ENCODE results near the gene KPNA2.
A peak's percentile ranks its signal among the peaks of the same experiment; 100 is the strongest.
"Not testable (repeated sequence)": the region's sequence is repeated elsewhere in the genome, so short reads cannot be mapped to it uniquely, and the experiment has no call there.

Gene KPNA2

GRCh38 chr17:68057531-68057952, 22.0 kb downstream of the KPNA2 start:
- H3K4me3 Mint-ChIP-seq: no peak overlapping the region
- no peaks in the 10 kb centered on the region for H3K27me3 Mint-ChIP-seq (ENCODE audit: low read depth)
- H3K4me1 Mint-ChIP-seq: peaks cover 27% of the 10 kb centered on the region
- peak in 2 of 3 experiments; percentile 12 to 30 for TF ChIP-seq CTCF (IDR thresholded peaks at IDR 0.05; ENCODE audit: unreplicated experiment in 3 of 3)
- no peak overlapping the region for H3K27ac Mint-ChIP-seq
- no peaks in the 10 kb centered on the region for H3K9me3 Mint-ChIP-seq
- no peaks in the 10 kb centered on the region for H3K36me3 Mint-ChIP-seq (ENCODE audit: low read depth)

DNA sequence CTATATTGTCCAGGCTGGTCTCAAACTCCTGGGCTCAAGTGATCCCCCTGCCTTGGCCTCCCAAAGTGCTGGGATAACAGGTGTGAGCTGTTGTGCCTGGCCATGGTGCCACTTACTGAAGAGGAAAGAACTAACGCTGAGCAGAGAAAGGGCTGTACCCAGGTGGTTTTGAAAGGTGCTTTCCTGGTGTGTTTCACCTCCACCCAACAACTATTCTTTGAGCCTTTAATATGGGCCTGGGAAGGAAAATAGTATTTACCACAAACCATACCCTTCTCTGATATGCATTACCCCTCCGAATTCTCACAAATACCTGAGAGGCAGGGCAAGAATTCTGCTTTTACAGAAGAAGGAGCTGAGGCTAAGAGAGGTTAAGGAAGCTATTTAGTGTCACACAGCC, 24.8 kb downstream of the KPNA2 start:
- no peak overlapping the region for H3K27ac Mint-ChIP-seq
- no peak for TF ChIP-seq CTCF (IDR thresholded peaks at IDR 0.05; ENCODE audit: unreplicated experiment in 3 of 3)
- no peak overlapping the region for H3K4me3 Mint-ChIP-seq
- no peaks in the 10 kb centered on the region for H3K27me3 Mint-ChIP-seq (ENCODE audit: low read depth)
- H3K36me3 Mint-ChIP-seq (ENCODE audit: low read depth): no peaks in the 10 kb centered on the region
- no peaks in the 10 kb centered on the region for H3K9me3 Mint-ChIP-seq
- H3K4me1 Mint-ChIP-seq: peaks cover 5% of the 10 kb centered on the region

DNA sequence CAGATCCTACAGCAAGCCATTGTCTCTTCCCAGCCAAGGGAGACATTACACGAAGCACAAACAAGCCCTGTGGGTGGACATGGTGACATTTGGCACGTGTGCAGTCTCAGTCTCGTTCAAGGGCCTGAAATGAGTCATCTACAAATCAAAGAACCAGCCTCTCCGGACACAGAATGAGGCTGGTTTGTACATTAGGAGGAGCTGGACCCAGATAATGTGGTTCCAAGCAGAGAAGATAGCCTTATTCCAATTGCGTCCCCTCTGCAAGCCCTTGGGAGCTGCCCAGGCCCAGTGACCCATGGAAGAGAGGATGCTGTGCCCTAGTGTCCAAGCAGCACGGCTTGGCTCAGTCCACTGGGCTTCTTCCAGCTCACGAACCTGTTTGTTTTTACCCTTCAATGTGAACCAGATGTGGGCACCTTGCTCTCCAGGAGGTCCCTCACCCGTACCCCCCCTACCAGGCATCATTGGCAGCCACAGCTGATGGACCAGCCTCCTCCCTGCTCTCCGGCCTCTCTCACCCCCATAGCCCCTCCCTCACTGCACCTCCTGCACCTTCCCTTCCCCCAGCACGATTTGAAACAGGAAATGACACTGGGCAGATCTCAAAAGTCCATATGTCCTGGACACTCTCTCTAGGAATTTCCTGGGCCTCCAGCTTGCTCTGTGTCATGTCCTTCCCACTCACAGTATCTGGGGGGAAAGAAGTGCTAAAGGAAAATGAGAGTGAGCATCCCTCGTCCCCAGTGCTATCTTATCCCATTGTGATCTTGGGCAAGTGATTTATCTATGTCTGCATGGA, 26.2 kb downstream of the KPNA2 start:
- no peaks in the 10 kb centered on the region for H3K36me3 Mint-ChIP-seq (ENCODE audit: low read depth)
- TF ChIP-seq CTCF (IDR thresholded peaks at IDR 0.05; ENCODE audit: unreplicated experiment in 3 of 3): no peak
- no peak overlapping the region for H3K27ac Mint-ChIP-seq
- no peaks in the 10 kb centered on the region for H3K4me1 Mint-ChIP-seq
- no peak overlapping the region for H3K4me3 Mint-ChIP-seq
- H3K27me3 Mint-ChIP-seq (ENCODE audit: low read depth): no peaks in the 10 kb centered on the region
- no peaks in the 10 kb centered on the region for H3K9me3 Mint-ChIP-seq

GRCh38 chr17:68065366-68065765, 29.8 kb downstream of the KPNA2 start:
- not testable (repeated sequence) for H3K27me3 Mint-ChIP-seq (ENCODE audit: low read depth); H3K4me3 Mint-ChIP-seq; H3K36me3 Mint-ChIP-seq (ENCODE audit: low read depth); H3K4me1 Mint-ChIP-seq; H3K9me3 Mint-ChIP-seq; H3K27ac Mint-ChIP-seq

- not testable (repeated sequence) for H3K36me3 Mint-ChIP-seq (ENCODE audit: low read depth); H3K27ac Mint-ChIP-seq; H3K27me3 Mint-ChIP-seq (ENCODE audit: low read depth); H3K4me3 Mint-ChIP-seq; H3K9me3 Mint-ChIP-seq; H3K4me1 Mint-ChIP-seq
These were observed 33.0 kb downstream of the KPNA2 start for GRCh38 chr17:68068512-68068911.

GRCh38 chr17:68070582-68071444, 35.3 kb downstream of the KPNA2 start:
- H3K9me3 Mint-ChIP-seq; H3K27me3 Mint-ChIP-seq (ENCODE audit: low read depth); H3K36me3 Mint-ChIP-seq (ENCODE audit: low read depth); H3K4me1 Mint-ChIP-seq; H3K27ac Mint-ChIP-seq; H3K4me3 Mint-ChIP-seq: not testable (repeated sequence)

DNA sequence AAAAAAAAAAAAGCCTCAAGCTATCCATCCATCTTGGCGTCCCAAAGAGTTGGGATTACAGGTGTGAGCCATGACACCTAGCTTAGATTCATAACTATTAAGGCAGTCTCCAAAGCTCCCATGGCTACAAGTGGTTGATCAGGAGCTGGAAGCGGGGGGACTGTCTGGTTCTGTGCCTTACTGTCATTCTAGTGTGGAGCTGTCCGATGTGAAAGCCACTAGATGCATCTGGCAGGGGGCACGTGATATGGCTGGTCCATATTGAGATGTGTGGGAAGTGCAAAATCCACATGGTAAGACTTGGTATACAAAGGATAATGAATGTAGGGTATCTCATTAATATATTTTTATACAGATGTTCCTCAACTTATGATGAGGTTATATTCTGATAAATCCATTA, 38.7 kb downstream of the KPNA2 start:
- Mint-ChIP-seq H3K4me1 (no peaks in the 10 kb centered on the region), H3K27me3 (ENCODE audit: low read depth) (no peaks in the 10 kb centered on the region), H3K4me3 (no peak overlapping the region), H3K36me3 (ENCODE audit: low read depth) (no peaks in the 10 kb centered on the region), H3K9me3 (peaks cover 3% of the 10 kb centered on the region), H3K27ac (no peak overlapping the region)
- no peak for TF ChIP-seq CTCF (IDR thresholded peaks at IDR 0.05; ENCODE audit: unreplicated experiment in 3 of 3)

DNA sequence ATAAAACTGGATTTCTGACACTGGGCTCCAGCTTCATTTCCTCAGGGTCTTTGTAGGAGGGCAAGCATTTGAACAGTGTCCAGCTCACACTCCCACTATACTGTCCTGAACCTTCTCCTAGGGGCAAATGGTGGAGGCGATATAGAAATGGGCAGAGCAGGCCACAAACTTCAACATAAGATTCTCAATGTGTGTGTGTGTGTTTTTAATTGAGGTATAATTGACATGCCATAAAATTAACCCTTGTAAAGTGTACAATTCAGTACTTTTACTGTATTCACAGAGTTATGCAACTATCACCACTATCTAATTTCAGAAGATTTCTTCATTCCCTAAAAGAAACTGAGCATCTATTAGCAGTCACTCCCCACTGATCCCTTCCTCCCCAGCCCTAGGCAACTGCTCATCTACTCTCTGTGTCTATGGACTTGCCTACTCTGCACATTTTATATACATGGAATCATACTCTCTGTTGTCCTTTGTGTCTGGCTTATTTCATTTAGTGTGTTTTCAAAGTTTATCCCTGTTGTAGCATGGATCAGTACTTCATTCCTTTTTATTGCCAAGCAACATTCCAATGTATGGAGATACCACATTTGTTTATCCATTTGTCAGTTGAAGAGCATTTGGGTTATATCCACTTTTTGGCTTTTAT, 40.5 kb downstream of the KPNA2 start:
- H3K9me3 Mint-ChIP-seq; H3K4me1 Mint-ChIP-seq; H3K4me3 Mint-ChIP-seq; H3K36me3 Mint-ChIP-seq (ENCODE audit: low read depth); H3K27me3 Mint-ChIP-seq (ENCODE audit: low read depth): not testable (repeated sequence)
- peak overlapping the region; percentile 31 to 76 (median 62) for H3K27ac Mint-ChIP-seq

DNA sequence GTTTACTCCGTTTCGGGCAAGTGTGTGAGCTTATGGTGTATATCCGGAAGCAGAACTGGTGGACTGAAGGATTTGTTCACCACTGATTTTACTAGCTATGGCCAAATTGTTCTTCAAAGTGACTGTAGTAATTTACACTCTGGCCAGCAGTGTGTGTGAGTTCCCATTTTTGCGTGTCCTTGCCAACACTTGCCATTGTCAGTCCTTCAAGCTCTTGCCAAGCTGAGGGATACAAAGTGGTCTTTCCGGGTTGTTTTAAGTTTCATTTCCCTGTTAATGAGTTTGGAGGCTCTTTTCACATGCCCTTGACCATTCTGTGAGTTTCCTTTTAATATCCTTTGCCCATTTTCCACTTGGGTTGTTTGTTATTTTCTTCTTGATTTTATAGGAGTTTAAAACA, 42.0 kb downstream of the KPNA2 start:
- not testable (repeated sequence) for H3K4me1 Mint-ChIP-seq; H3K9me3 Mint-ChIP-seq; H3K27ac Mint-ChIP-seq; H3K4me3 Mint-ChIP-seq; H3K27me3 Mint-ChIP-seq (ENCODE audit: low read depth); H3K36me3 Mint-ChIP-seq (ENCODE audit: low read depth)
